Measurements from ENCODE around the gene WNT6. TPM values are rescaled to one million over a fixed set of nuclear protein-coding genes. Genes with fewer than 3 reads are reported as not detected.

Gene WNT6
- total RNA-seq, 6 experiments from 2014 or later, result 0.25 TPM; not detected in 5

DNA sequence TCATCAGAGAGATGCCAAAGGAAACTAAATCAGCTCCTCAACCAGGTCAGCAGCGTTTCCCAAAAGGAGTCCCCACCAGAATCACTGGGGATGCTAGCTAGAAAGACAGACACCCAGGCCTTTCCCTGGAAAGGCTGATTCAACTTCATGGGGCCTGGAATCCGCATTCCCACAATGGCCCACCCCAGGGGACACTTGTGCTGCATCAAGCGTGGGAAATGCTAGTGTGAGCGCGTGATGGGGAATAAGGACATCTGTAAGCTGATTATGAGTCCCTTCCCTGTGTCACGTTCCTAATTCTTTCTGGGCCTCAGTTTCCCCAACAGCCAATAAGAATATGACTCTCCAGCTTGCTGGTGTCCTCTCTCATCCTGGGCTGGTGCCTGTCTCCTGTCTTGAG lies 18.9 kb downstream of the WNT6 start:
- TF ChIP-seq CTCF (IDR thresholded peaks at IDR 0.05), result no peak
- no peak for TF ChIP-seq POLR2A (IDR thresholded peaks at IDR 0.05)
- 18% methylated on average over 3 of the region's 6 CpGs for WGBS (ENCODE audit: insufficient coverage, low coverage, low lambda C conversion rate, missing lambda C conversion rate)
- no peaks in the 10 kb centered on the region for H3K9me3 ChIP-seq
- DNase-seq (no peak), ATAC-seq (no peak)
- peaks cover 0 to 5% (median 0%) of the 10 kb centered on the region in 4 donors for H3K4me1 ChIP-seq
- no peaks in the 10 kb centered on the region for H3K36me3 ChIP-seq
- H3K27me3 ChIP-seq, result peaks cover 0 to 28% of the 10 kb centered on the region in 2 donors
- H3K27ac ChIP-seq, result no peak overlapping the region
- intact Hi-C loops (cut with DNase I), result no loop called here
- H3K4me3 ChIP-seq, result no peak overlapping the region

- intact Hi-C loops (cut with DNase I), result no loop called here
- peaks cover 0 to 28% of the 10 kb centered on the region in 2 donors for H3K27me3 ChIP-seq
- H3K4me3 ChIP-seq, result no peak overlapping the region
- WGBS (ENCODE audit: insufficient coverage, low coverage, low lambda C conversion rate, missing lambda C conversion rate), result 32% methylated on average over 12 of the region's 16 CpGs
- H3K36me3 ChIP-seq, result no peaks in the 10 kb centered on the region
- TF ChIP-seq POLR2A (IDR thresholded peaks at IDR 0.05), result no peak
- H3K4me1 ChIP-seq, result peaks cover 0 to 5% (median 0%) of the 10 kb centered on the region in 4 donors
- no peaks in the 10 kb centered on the region for H3K9me3 ChIP-seq
- H3K27ac ChIP-seq, result no peak overlapping the region
- no peak for DNase-seq
- ATAC-seq, result no peak
These were observed 19.5 kb downstream of the WNT6 start for GRCh38 chr2:218878926-218879761.

GRCh38 chr2:218879776-218880101 lies 20.1 kb downstream of the WNT6 start:
- Histone ChIP-seq H3K27me3 (peaks cover 0 to 28% of the 10 kb centered on the region in 2 donors), H3K36me3 (no peaks in the 10 kb centered on the region), H3K9me3 (no peaks in the 10 kb centered on the region), H3K4me3 (no peak overlapping the region), H3K4me1 (peaks cover 0 to 5% (median 0%) of the 10 kb centered on the region in 4 donors), H3K27ac (no peak overlapping the region)
- DNase-seq, result no peak
- intact Hi-C loops (cut with DNase I), result no loop called here
- TF ChIP-seq POLR2A (IDR thresholded peaks at IDR 0.05) (no peak), CTCF (IDR thresholded peaks at IDR 0.05) (no peak)
- no peak for ATAC-seq
- WGBS (ENCODE audit: insufficient coverage, low coverage, low lambda C conversion rate, missing lambda C conversion rate), result 7% methylated on average over 8 of the region's 11 CpGs

GRCh38 chr2:218880102-218880858 lies 20.7 kb downstream of the WNT6 start, which contains the start of gene WNT10A:
WNT10A (plus strand) TSS chr2:218880852; CDS start chr2:218880996, 144 bp downstream.
- TF ChIP-seq POLR2A (IDR thresholded peaks at IDR 0.05) (no peak), CTCF (IDR thresholded peaks at IDR 0.05) (no peak)
- peak in 3 of 4 donors; percentile 10 to 29 (median 17) for ATAC-seq
- H3K27me3 ChIP-seq, result peaks cover 0 to 28% of the 10 kb centered on the region in 2 donors

More at GRCh38 chr2:218880102-218880858, 20.7 kb downstream of the WNT6 start, which contains the start of gene WNT10A:
- Histone ChIP-seq H3K4me3 (no peak within 1 kb of the TSS), H3K4me1 (peaks cover 0 to 5% (median 0%) of the 10 kb centered on the region in 4 donors), H3K36me3 (no peaks in the 10 kb centered on the region), H3K27ac (no peak within 1 kb of the TSS), H3K9me3 (no peaks in the 10 kb centered on the region)
- WGBS (ENCODE audit: insufficient coverage, low coverage, low lambda C conversion rate, missing lambda C conversion rate), result 3% methylated on average over 6 of the region's 58 CpGs
- intact Hi-C loops (cut with DNase I), result no loop called here
- DNase-seq, result peak in 1 of 3 donors; percentile 36
